HUES48 (cell line): ENCODE results near the gene HOXC13.

ENCODE experiments used
- H3K27ac ChIP-seq: one replicate; pipeline ENCODE4 v1.7.0; 2013; ENCODE audit warnings: low read depth, low read length, inconsistent platforms
- H3K27me3 ChIP-seq: 2 replicates; pipeline ENCODE4 v1.6.1; 2013; ENCODE audit warnings: mild to moderate bottlenecking, low read length; ENCODE audit not compliant: control insufficient read depth, insufficient read depth
- H3K36me3 ChIP-seq: 2 replicates; pipeline ENCODE4 v1.6.1; 2013; ENCODE audit warnings: low read length; ENCODE audit not compliant: control insufficient read depth, insufficient read depth
- H3K4me1 ChIP-seq: 2 replicates; pipeline ENCODE4 v1.6.1; 2013; ENCODE audit warnings: mild to moderate bottlenecking, low read length; ENCODE audit not compliant: control insufficient read depth, insufficient read depth
- H3K4me3 ChIP-seq: 2 replicates; pipeline ENCODE4 v1.5.1; 2013; ENCODE audit warnings: mild to moderate bottlenecking, low read depth, low read length
- H3K9ac ChIP-seq: 2 replicates; pipeline ENCODE4 v1.6.1; 2013; ENCODE audit warnings: mild to moderate bottlenecking, low read depth, low read length, moderate library complexity
- H3K9me3 ChIP-seq: 2 replicates; pipeline ENCODE4 v1.6.1; 2013; ENCODE audit warnings: low read length; ENCODE audit not compliant: control insufficient read depth, insufficient read depth

HOXC13 gene

GRCh38 chr12:53974084-53975063 is 35.7 kb downstream of the HOXC13 start, which contains the start of gene HOTAIR:
Gene HOTAIR (minus strand): TSS chr12:53974954.
- Histone ChIP-seq H3K4me1 (no peaks in the 10 kb centered on the region), H3K27me3 (peaks cover 100% of the 10 kb centered on the region), H3K36me3 (no peaks in the 10 kb centered on the region), H3K9ac (no peak within 1 kb of the TSS), H3K9me3 (no peaks in the 10 kb centered on the region), H3K27ac (no peak within 1 kb of the TSS), H3K4me3 (no peak within 1 kb of the TSS)

GRCh38 chr12:53975064-53975471 is 36.4 kb downstream of the HOXC13 start:
- Histone ChIP-seq H3K4me1 (no peaks in the 10 kb centered on the region), H3K4me3 (no peak overlapping the region), H3K27ac (no peak overlapping the region)

GRCh38 chr12:53975479-53976152 is 37.0 kb downstream of the HOXC13 start:
- Histone ChIP-seq H3K4me1 (no peaks in the 10 kb centered on the region), H3K36me3 (no peaks in the 10 kb centered on the region), H3K9me3 (no peaks in the 10 kb centered on the region), H3K4me3 (no peak overlapping the region), H3K27ac (no peak overlapping the region), H3K9ac (no peak overlapping the region), H3K27me3 (peaks cover 100% of the 10 kb centered on the region)

More at GRCh38 chr12:53975064-53975471, 36.4 kb downstream of the HOXC13 start:
- H3K36me3 ChIP-seq, result no peaks in the 10 kb centered on the region
- no peaks in the 10 kb centered on the region for H3K9me3 ChIP-seq
- H3K9ac ChIP-seq, result no peak overlapping the region
- H3K27me3 ChIP-seq, result peaks cover 100% of the 10 kb centered on the region

- no peak overlapping the region for H3K27ac ChIP-seq
- H3K4me3 ChIP-seq, result no peak overlapping the region
- peaks cover 100% of the 10 kb centered on the region for H3K27me3 ChIP-seq
- H3K4me1 ChIP-seq, result no peaks in the 10 kb centered on the region
- no peak overlapping the region for H3K9ac ChIP-seq
- H3K9me3 ChIP-seq, result no peaks in the 10 kb centered on the region
- no peaks in the 10 kb centered on the region for H3K36me3 ChIP-seq
These were observed 37.7 kb downstream of the HOXC13 start for GRCh38 chr12:53976172-53976822.

GRCh38 chr12:53976823-53977595 is 38.4 kb downstream of the HOXC13 start:
- H3K9me3 ChIP-seq, result no peaks in the 10 kb centered on the region
- H3K36me3 ChIP-seq, result no peaks in the 10 kb centered on the region
- no peaks in the 10 kb centered on the region for H3K4me1 ChIP-seq
- no peak overlapping the region for H3K4me3 ChIP-seq
- no peak overlapping the region for H3K9ac ChIP-seq
- no peak overlapping the region for H3K27ac ChIP-seq
- H3K27me3 ChIP-seq, result peaks cover 100% of the 10 kb centered on the region

- Histone ChIP-seq H3K9me3 (no peaks in the 10 kb centered on the region), H3K9ac (no peak overlapping the region), H3K27me3 (peaks cover 100% of the 10 kb centered on the region), H3K4me3 (no peak overlapping the region), H3K4me1 (no peaks in the 10 kb centered on the region), H3K36me3 (no peaks in the 10 kb centered on the region), H3K27ac (no peak overlapping the region)
These were observed 39.2 kb downstream of the HOXC13 start for GRCh38 chr12:53977596-53978445.

- H3K36me3 ChIP-seq, result no peaks in the 10 kb centered on the region
- H3K27ac ChIP-seq, result no peak overlapping the region
- no peaks in the 10 kb centered on the region for H3K9me3 ChIP-seq
- no peak overlapping the region for H3K4me3 ChIP-seq
- no peaks in the 10 kb centered on the region for H3K4me1 ChIP-seq
- H3K9ac ChIP-seq, result no peak overlapping the region
- H3K27me3 ChIP-seq, result peaks cover 100% of the 10 kb centered on the region
These were observed 40.1 kb downstream of the HOXC13 start for GRCh38 chr12:53978477-53979356.

GRCh38 chr12:53980104-53980801 is 41.6 kb downstream of the HOXC13 start:
- Histone ChIP-seq H3K36me3 (no peaks in the 10 kb centered on the region), H3K4me1 (no peaks in the 10 kb centered on the region), H3K9me3 (no peaks in the 10 kb centered on the region), H3K27ac (no peak overlapping the region), H3K4me3 (no peak overlapping the region), H3K9ac (no peak overlapping the region), H3K27me3 (peaks cover 99% of the 10 kb centered on the region)
